GM12801 (cell line): ENCODE results near the gene SLCO2B1.

ENCODE experiments used
- CTCF ChIP-seq: IDR thresholded peaks from one replicate; pipeline ENCODE4 v1.5.1; 2011; ENCODE audit warnings: control low read depth; ENCODE audit not compliant: insufficient read length; ENCODE audit errors: extremely low read depth

SLCO2B1 gene

GRCh38 chr11:75152651-75153427, 1.9 kb downstream of the SLCO2B1 start:
- no peak for TF ChIP-seq CTCF

GRCh38 chr11:75154646-75155569, 4.0 kb downstream of the SLCO2B1 start:
- TF ChIP-seq CTCF, result no peak

GRCh38 chr11:75155570-75156422, 4.9 kb downstream of the SLCO2B1 start:
- no peak for TF ChIP-seq CTCF

GRCh38 chr11:75158241-75158640, 7.3 kb downstream of the SLCO2B1 start:
- TF ChIP-seq CTCF, result no peak

GRCh38 chr11:75158696-75159150, 7.8 kb downstream of the SLCO2B1 start:
- TF ChIP-seq CTCF, result no peak

GRCh38 chr11:75159151-75159953, 8.4 kb downstream of the SLCO2B1 start:
- TF ChIP-seq CTCF, result no peak
